HG02981 (cell line): Measurements from ENCODE around the gene NFE2L2.
"Not testable (repeated sequence)": the region's sequence is repeated elsewhere in the genome, so short reads cannot be mapped to it uniquely, and the experiment has no call there.

Experiments
- ATAC-seq: cut with Tn5 transposase; IDR thresholded peaks from one replicate; pipeline ENCODE4 v1.9.1; 2021; ENCODE audit warnings: mild to moderate bottlenecking, moderate library complexity; ENCODE audit not compliant: unreplicated experiment

The NFE2L2 gene

GRCh38 chr2:177258059-177258458 lies 6.5 kb downstream of the NFE2L2 start:
- no peak for ATAC-seq

- no peak for ATAC-seq
These were observed 7.1 kb downstream of the NFE2L2 start for GRCh38 chr2:177257471-177257870.

- no peak for ATAC-seq
These were observed 7.8 kb downstream of the NFE2L2 start for GRCh38 chr2:177256695-177257094.

GRCh38 chr2:177256026-177256425 lies 8.5 kb downstream of the NFE2L2 start:
- ATAC-seq: no peak

GRCh38 chr2:177255227-177255601 lies 9.3 kb downstream of the NFE2L2 start:
- no peak for ATAC-seq

- no peak for ATAC-seq
These were observed 9.9 kb downstream of the NFE2L2 start for GRCh38 chr2:177254433-177255226.

- no peak for ATAC-seq
These were observed 10.8 kb downstream of the NFE2L2 start for GRCh38 chr2:177253704-177254103.

GRCh38 chr2:177252808-177253531 lies 11.6 kb downstream of the NFE2L2 start:
- ATAC-seq: no peak

GRCh38 chr2:177251165-177251542 lies 13.4 kb downstream of the NFE2L2 start:
- ATAC-seq: no peak

GRCh38 chr2:177250461-177250860 lies 14.1 kb downstream of the NFE2L2 start:
- ATAC-seq: no peak

GRCh38 chr2:177249038-177249437 lies 15.5 kb downstream of the NFE2L2 start:
- no peak for ATAC-seq

- ATAC-seq: no peak
These were observed 16.7 kb downstream of the NFE2L2 start for GRCh38 chr2:177247693-177248262.

GRCh38 chr2:177246523-177247030 lies 17.9 kb downstream of the NFE2L2 start:
- ATAC-seq: not testable (repeated sequence)

GRCh38 chr2:177246000-177246399 lies 18.5 kb downstream of the NFE2L2 start:
- no peak for ATAC-seq

GRCh38 chr2:177245010-177245422 lies 19.5 kb downstream of the NFE2L2 start:
- no peak for ATAC-seq

GRCh38 chr2:177244244-177244771 lies 20.2 kb downstream of the NFE2L2 start:
- ATAC-seq: no peak

GRCh38 chr2:177243476-177243875 lies 21.1 kb downstream of the NFE2L2 start:
- no peak for ATAC-seq

GRCh38 chr2:177243073-177243472 lies 21.5 kb downstream of the NFE2L2 start:
- no peak for ATAC-seq

GRCh38 chr2:177242121-177242987 lies 22.2 kb downstream of the NFE2L2 start:
- ATAC-seq: no peak

- ATAC-seq: no peak
These were observed 22.8 kb downstream of the NFE2L2 start for GRCh38 chr2:177241711-177242120.
